NCI-H146 treated with DMSO at 0.1 percent for 48 hours (cell line): ENCODE measurements around the gene PLA2G4C.

Experiments used
- DNase-seq: peaks from one replicate; lab custom pipeline; 2025; ENCODE audit not compliant: unreplicated experiment; lab: John Stamatoyannopoulos, UW

Gene PLA2G4C

DNA sequence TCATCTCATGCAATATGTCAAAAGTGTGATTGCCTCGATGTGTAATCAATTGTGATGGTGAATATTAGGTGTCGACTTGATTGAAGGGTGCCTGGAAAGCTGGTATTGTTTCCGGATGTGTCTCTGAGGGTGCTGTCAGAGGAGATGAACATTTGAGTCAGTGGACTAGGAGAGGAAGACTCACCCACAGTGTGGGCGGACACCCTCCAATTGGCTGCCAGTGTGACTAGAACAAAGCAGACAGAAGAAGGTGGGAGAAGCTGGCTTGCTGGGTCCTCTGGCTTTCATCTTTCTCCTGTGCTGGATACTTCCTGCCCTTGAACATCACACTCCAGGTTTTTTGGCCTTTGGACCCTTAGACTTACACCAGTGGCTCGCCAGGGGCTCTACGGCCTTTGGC is 51.3 kb downstream of the PLA2G4C start:
- DNase-seq, result no peak

GRCh38 chr19:48053856-48054255 is 56.8 kb downstream of the PLA2G4C start:
- DNase-seq, result no peak

DNA sequence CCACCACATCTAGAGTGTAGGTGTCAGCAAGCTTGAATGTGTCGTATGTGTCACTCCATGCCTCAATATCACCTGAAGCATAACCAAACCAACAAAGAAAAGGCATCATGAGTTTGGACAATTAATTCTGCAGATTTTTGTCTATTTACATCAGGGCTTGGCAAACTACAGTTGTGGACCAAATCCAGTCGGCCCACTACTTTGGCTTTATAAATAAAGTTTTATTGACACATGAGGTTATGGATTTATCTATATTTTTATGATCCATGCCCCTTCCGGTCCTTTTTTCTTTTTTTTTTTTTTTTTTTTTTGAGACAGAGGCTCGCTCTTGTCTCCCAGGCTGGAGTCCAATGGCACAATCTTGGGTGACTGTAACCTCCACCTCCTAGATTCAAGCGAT is 57.5 kb downstream of the PLA2G4C start:
- no peak for DNase-seq

DNA sequence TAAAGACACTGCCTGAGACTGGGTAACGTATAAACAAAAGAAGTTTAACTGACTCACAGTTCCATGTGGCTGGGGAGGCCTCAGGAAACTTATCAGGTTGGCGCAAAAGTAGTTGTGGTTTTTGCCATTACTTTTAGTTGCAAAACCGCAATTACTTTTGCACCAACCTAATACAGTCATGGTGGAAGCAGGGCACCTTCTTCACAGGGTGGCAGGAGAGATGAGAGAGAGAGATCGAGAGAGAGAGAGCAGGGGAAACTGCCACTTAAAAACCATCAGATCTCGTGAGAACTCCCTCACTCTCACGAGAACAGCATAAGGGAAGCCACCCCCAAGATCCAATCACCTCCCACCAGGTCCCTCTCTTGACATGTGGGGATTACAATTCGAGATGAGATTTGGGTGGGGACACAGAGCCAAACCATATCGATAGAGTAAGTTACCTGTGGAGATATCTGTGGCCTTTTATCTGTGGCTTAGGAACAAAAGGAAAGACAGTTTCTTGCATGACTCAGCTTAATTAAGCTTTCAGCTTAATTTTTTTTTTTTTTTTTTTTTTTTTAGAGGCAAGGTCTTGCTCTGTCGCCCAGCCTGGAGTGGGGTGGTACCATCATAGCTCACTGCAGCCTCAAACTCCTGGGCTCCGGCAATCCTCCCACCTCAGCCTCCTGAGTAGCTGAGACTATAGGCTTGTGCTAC is 59.1 kb downstream of the PLA2G4C start:
- DNase-seq, result no peak

- DNase-seq, result no peak
These were observed 66.1 kb downstream of the PLA2G4C start for GRCh38 chr19:48044561-48044960.

DNA sequence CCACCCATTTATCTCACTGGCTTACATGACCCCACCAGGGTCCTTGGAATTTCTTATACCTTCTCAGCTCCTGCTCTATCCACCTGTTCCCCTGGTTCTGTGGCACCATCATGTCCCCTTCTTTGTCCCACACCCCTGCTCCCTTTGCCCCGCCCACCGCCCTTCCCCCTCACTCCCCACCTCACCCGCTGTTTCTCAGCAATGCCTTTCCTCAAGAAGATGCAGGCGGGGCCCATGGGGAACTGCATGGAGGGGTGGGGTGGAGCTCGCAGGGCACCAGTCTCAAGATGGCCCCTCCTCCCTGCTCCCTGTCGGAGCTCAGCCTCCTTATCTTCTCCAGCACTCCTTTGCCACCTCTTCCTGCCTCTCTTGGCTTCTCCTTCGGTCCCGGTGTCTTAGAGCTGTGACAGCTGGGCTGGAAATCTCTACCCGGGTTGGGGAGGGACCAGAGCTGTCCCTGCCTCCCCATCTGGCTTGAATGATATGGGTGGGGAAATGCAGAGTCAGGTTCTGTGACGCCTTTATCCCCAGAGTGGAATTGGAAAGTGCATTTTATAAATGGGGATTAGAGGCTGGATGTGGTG is 66.8 kb downstream of the PLA2G4C start, which contains the start of gene CABP5:
CABP5 (minus strand) TSS at position 405 of the 584 bp plus-strand sequence; CDS start at position 248, 157 bp downstream.
- no peak for DNase-seq

- DNase-seq, result no peak
These were observed 68.6 kb downstream of the PLA2G4C start for GRCh38 chr19:48041877-48042580.

DNA sequence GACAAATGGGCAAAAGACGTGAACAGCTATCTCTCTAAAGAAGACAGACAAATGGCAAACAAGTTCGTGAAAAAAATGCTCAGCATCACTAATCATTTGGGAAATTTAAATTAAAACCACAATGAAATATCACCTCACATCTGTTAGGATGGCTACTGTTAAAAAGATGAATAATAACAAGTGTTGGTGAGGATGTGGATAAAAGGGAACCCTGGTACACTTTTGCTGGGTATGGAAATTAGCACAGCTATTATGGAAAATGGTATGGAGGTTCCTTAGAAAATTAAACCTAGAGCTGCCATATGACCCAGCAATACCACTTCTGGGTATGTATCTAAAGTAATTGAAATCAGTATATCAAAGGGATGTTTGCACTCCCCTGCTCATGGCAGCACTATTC is 73.9 kb downstream of the PLA2G4C start:
- no peak for DNase-seq

DNA sequence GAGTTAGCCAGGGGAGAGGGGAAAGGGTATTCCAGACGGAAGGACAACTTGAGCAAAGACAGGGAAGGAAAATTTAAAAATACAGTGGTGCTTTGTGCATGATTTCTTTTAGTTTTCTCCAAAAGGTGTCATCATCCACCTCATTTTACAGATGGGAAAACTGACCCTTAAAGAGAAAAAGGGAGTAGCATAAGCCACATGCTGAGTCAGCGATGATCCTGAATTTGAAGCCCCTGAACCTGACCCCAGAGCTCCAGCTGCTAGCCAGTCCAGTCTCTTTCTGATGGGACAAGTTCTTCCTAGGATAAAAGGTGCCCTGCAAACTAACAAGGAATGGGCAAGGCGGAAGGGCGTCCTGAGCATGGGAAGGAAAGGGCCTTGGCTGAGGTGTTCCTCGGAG is 77.0 kb downstream of the PLA2G4C start:
- no peak for DNase-seq

GRCh38 chr19:48030073-48030472 is 80.5 kb downstream of the PLA2G4C start:
- no peak for DNase-seq

GRCh38 chr19:48029431-48029830 is 81.2 kb downstream of the PLA2G4C start:
- no peak for DNase-seq

GRCh38 chr19:48025480-48025879 is 85.1 kb downstream of the PLA2G4C start:
- DNase-seq, result no peak

DNA sequence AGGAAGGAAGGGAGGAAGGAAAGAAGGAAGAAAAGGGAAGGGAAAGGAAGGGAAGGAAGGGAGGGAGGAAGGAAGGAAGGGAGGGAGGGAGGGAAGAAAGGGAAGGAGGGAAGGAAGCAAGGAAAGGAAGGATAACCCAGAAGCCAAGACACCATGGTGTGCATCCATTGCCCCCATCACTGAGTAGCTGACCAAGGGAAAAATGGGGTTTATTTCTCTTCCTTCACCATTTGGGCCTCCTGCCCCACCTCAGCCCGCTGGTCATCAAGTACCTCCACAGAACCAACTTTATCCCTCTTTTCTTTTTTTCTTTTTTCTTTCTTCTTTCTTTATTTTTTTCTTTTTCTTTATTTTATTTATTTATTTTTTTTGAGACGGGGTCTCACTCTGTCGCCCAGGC is 87.1 kb downstream of the PLA2G4C start:
- no peak for DNase-seq

GRCh38 chr19:48023011-48023410 is 87.6 kb downstream of the PLA2G4C start:
- no peak for DNase-seq

GRCh38 chr19:48020686-48021085 is 89.9 kb downstream of the PLA2G4C start:
- no peak for DNase-seq

GRCh38 chr19:48010932-48011758 is 99.5 kb downstream of the PLA2G4C start:
- DNase-seq, result no peak

DNA sequence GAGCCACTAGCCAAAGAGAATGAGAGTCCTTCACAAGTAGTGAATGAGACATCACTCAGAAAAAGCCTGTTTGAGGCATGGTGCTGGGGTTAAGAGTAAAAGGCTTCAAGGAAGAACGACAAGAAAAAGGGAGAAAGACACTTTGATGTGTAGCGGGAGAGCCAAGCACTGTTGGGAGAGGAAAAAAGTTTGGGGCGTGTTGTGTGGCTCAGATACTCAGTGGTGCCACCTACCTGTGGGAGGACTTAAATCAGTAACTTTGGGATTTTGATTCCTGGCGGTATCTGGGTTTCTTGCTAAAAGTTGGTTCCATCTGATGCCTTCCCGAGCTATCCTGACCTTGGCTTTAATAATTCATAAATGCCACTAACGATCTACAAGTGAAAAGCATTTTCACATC is 103.9 kb downstream of the PLA2G4C start:
- no peak for DNase-seq

GRCh38 chr19:48004236-48004635 is 106.4 kb downstream of the PLA2G4C start:
- DNase-seq, result no peak

DNA sequence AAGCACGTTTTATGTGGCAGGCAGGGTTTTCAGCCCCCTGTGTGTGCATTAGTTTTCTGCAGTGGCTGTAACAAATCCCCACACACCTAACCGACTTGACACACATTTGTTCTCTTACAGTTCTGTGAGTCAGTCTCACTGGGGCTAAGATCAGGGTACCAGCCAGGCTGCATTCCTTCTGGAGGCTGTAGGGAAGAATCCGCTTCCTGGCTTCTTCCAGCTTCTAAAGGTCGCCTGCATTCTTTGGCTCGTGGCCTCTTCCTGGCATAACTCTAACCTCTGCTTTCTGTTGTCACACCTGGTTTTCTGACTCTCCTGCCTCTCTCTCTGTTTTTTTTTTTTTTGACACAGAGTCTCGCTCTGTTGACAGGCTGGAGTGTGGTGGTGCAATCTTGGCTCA is 109.8 kb downstream of the PLA2G4C start:
- no peak for DNase-seq

DNA sequence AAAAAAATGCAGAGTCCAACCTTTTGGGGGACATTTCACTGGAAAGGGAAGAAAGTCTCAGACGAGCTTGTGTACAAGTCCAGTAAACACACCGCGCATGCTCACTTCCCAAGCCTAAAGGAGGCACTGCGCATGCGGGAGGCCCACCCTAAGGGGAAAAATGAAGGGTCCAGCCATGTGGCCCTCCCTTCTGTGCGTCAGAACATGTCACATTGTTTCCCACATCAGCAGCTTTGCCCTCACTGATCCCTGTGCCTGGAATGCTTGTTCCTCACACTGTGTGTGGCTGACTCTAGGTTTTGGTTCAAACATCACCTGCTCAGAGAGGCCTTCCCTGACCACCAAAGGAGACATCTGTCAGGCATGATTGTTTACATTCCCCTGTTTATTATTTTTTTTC is 111.8 kb downstream of the PLA2G4C start:
- no peak for DNase-seq
